Lower leg skin (tissue), 4 donors: Measurements from ENCODE around the gene PHPT1. TPM values are rescaled to one million over a fixed set of nuclear protein-coding genes. Genes with fewer than 3 reads are reported as not detected.
"Not testable (repeated sequence)": the region's sequence is repeated elsewhere in the genome, so short reads cannot be mapped to it uniquely, and the experiment has no call there.

Experiments
- DNase-seq, 2 donors: peaks; one replicate each; pipeline ENCODE4 v3.0.0-alpha.2; 2019; ENCODE audit warnings: low spot score in 2 of 2
- H3K4me3 ChIP-seq: fragments of 200-600 bp; sonication (generic); 2 replicates; pipeline ENCODE4 v1.5.1; 2017; ENCODE audit warnings: mild to moderate bottlenecking, low read depth; ENCODE audit not compliant: poor library complexity, severe bottlenecking
- POLR2A ChIP-seq, 2 donors: fragments of 450-650 bp; IDR thresholded peaks; one replicate each; pipeline ENCODE4 v1.6.1; 2016 to 2017; ENCODE audit warnings: antibody characterized with exemption in 2 of 2, mild to moderate bottlenecking in 1 of 2, moderate library complexity in 1 of 2
- WGBS, 2 donors: methylation state at CpG; one replicate each; pipeline ENCODE4 v1.1.5; 2018; 5-methylcytosine and 5-hydroxymethylcytosine counted together
- intact Hi-C: fragments of 100-400 bp; cut with DNase I; formaldehyde crosslinking; loops from one replicate; pipeline ENCODE4 v1.15.0; 2023; ENCODE audit warnings: low total_unique reads
- total RNA-seq, 4 donors: library from RNA; depleted of rRNA; stranded (reverse); fragments of >200 nt; gene quantifications; one replicate each; pipeline ENCODE4 v1.1.0, GENCODE V29; 2016
- TF ChIP-seq, protein P1 (sequence below), 3 donors: fragments of 450-650 bp; IDR thresholded peaks; one replicate each; pipeline ENCODE4 v1.5.1; 2016; ENCODE audit warnings: antibody characterized with exemption in 3 of 3, mild to moderate bottlenecking in 3 of 3, moderate library complexity in 2 of 3

PHPT1 gene
- 10 to 100 TPM; 22.0 to 60.4 (median 48.7) TPM for total RNA-seq

DNA sequence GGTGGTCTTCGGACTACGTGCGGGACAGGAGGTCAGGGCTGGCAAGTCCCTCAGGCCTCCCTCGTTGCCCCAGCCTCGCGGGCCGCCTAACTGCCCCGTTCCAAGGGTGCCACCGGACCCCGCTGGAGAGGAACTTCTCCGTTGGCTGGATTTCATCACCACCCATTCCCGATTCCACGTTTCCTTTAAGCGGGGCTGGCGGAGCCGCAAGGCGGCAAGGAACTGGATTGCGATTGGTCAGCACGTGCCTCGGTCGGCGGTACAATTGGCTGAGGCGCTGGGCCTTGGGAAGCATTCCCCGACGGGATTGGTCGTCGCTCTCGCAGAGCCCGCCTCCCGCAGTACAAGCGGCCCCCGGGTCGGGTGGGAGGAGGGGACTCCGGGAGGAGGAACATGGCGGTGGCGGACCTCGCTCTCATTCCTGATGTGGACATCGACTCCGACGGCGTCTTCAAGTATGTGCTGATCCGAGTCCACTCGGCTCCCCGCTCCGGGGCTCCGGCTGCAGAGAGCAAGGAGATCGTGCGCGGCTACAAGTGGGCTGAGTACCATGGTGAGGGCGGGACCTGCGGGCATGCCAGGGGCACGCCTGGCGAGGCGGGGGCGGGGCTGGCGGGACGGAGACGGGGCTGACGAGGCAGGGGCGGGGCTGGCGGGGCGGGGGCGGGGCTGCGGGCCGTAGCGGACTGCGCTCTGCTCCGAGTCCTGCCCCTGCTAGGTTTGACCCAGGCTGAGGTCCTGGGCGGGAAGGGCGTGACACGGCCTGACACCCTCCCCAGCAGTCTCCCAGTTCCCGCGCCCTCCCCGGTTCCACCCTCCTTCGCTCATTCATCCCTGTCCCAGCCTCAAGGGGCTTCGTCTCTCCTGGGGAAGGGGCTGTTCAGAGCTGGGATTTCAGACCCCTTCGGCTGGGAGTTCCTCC lies at the start of gene PHPT1:
Gene PHPT1, plus strand, starts transcription at position 372 of the 922 bp plus-strand sequence. Its CDS starts 22 bp downstream, at position 394.
- peak; percentile 98 to 100 for DNase-seq
- 1% methylated on average over 31 to 57 of the region's 77 CpGs for WGBS, 2 donors
- peak within 1 kb of the TSS; percentile 64 for H3K4me3 ChIP-seq
- TF ChIP-seq POLR2A (IDR thresholded peaks at IDR 0.05): peak in 1 of 2 donors; percentile 40
- TF ChIP-seq, protein P1, sequence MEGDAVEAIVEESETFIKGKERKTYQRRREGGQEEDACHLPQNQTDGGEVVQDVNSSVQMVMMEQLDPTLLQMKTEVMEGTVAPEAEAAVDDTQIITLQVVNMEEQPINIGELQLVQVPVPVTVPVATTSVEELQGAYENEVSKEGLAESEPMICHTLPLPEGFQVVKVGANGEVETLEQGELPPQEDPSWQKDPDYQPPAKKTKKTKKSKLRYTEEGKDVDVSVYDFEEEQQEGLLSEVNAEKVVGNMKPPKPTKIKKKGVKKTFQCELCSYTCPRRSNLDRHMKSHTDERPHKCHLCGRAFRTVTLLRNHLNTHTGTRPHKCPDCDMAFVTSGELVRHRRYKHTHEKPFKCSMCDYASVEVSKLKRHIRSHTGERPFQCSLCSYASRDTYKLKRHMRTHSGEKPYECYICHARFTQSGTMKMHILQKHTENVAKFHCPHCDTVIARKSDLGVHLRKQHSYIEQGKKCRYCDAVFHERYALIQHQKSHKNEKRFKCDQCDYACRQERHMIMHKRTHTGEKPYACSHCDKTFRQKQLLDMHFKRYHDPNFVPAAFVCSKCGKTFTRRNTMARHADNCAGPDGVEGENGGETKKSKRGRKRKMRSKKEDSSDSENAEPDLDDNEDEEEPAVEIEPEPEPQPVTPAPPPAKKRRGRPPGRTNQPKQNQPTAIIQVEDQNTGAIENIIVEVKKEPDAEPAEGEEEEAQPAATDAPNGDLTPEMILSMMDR (IDR thresholded peaks at IDR 0.05): no peak
- intact Hi-C loops: no loop called here

DNA sequence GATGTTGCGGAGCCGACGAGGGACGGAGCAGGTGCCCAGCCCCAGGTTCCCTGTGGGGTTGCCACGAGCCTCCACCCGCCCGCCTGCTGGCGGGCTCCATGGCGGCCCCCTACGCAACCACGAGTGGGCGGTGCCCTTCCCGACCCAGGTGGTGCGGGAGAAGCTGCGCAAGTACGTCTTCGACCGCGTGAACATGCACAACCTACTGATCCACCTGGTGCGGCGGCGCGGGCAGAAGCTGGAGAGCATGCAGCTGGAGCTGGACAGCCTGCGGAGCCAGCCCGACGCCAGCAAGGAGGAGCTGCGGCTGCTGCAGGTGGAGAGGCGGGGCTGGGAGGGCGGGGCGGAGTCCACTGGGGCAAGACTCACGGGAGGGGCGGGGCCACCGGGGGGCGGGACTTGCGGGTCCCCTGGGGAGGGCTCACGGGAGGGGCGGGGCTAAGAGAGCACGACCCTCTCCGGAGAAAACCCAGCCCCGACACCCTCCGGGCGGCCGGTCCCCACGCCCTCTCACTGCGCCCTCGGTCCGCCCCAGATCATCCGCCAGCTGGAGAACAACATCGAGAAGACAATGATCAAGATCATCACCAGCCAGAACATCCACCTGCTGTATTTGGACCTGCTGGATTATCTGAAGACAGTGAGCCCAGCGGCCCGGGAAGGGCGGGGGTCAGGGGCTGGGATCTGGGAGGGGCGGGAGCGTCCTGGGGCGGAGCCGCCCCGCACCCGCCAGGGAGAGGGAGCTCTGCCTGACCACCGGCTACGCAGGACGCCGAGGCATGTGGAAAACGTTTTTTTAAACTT lies 49.2 kb upstream of the PHPT1 start:
- DNase-seq: peak; percentile 71 to 95
- WGBS, 2 donors: 1 to 2% methylated on average over 17 to 47 of the region's 63 CpGs
- TF ChIP-seq, protein P1 (IDR thresholded peaks at IDR 0.05): no peak
- TF ChIP-seq POLR2A (IDR thresholded peaks at IDR 0.05): no peak
- no peak overlapping the region for H3K4me3 ChIP-seq
- intact Hi-C loops: no loop called here

DNA sequence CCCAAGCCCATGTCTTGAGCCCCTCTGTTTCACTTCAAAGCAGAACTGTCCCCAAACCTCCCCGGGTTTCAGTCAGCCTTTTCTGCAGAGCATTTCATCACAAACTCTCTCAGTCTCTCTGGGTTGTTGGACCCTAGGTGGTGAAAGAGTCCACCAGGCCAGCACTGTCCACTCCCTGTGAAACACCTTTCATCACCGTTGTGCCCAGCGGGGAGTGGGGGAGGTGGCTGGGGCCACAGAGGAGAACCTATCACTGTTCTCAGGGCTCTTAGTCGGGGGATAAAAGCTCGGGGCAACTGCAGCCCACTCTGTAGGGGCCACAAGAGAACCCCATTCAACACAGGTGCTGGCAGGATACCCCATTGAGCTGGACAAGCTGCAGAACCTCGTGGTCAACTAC lies 46.9 kb upstream of the PHPT1 start:
- intact Hi-C loops: no loop called here
- DNase-seq: no peak
- TF ChIP-seq POLR2A (IDR thresholded peaks at IDR 0.05): no peak
- TF ChIP-seq, protein P1 (IDR thresholded peaks at IDR 0.05): no peak
- 81 to 85% methylated on average over 6 of the region's 6 CpGs for WGBS, 2 donors
- no peak overlapping the region for H3K4me3 ChIP-seq

DNA sequence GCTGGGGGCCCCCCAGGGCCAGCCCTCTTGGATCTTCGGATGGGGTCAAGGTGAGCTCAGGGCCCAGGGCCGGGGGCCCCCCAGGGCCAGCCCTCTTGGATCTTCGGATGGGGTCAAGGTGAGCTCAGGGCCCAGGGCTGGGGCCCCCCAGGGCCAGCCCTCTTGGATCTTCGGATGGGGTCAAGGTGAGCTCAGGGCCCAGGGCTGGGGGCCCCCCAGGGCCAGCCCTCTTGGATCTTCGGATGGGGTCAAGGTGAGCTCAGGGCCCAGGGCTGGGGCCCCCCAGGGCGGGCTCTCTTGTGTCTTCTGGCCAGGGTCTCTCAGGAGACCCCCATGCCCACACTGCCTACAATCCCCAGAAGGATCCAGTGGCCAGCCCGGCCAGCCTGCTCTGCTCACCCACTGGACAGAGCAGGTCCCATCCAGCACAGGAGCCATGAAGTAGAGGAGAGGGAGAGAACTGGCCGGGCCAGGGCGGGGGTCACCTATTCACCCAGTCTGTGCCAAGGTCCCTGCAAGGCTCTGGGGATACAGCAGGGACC lies 46.1 kb upstream of the PHPT1 start:
- intact Hi-C loops, H3K4me3 ChIP-seq, DNase-seq: not testable (repeated sequence)
- 94 to 95% methylated on average over 6 to 7 of the region's 9 CpGs for WGBS, 2 donors

DNA sequence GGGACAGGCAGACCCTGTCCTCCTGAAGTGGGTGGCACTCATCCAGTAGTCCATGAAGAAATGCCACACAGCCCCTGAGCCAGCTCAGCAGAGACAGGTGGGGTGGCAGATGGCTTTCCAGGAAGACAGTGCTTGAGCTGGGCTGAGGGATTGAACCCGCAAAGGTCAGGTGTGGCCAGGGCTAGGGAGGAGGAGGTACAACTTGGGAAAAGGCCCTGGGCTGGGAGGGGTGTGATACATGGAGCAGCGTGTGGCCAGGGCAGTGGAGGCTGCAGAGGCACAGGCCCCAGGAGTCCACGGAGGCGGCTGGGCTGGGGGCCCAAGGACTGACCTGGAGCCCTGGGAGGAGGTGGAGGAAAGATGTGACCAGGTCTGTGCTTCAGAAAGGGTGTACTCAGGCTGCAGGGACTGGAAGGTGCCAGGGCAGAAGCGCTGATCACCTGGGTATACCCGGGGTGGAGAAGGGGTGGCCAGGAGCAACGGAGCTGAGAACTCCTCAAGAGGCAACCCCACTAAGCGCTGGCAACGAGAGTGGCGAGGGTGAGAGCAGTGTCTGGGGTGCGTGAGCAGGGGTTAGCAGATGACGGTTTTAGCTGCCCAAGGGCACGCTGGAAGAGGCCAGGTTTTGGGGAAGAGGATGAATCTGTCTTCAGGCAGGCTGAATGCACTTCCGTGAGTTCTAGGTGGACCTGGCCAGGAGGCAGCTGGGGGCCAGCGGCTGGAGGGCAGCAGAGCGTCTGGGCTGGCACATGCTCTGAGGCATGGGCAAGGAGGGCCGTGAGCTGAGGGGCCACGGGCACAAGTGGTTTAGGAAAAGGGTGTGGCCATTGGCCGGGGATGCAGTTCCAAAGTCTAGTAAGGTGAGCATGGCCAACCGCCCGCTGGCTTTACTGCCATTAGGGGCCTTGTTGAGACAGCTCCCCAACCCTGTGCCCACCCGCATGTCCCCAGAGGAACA lies 45.4 kb upstream of the PHPT1 start:
- intact Hi-C loops: no loop called here
- 90 to 91% methylated on average over 22 of the region's 22 CpGs for WGBS, 2 donors

More for the DNA sequence above, 45.4 kb upstream of the PHPT1 start:
- no peak overlapping the region for H3K4me3 ChIP-seq
- no peak for DNase-seq
- TF ChIP-seq, protein P1 (IDR thresholded peaks at IDR 0.05): no peak
- no peak for TF ChIP-seq POLR2A (IDR thresholded peaks at IDR 0.05)
